Calu3 (cell line): ENCODE results near the gene POLR3A. TPM values are rescaled to one million over a fixed set of nuclear protein-coding genes. Genes with fewer than 3 reads are reported as not detected.
"Not testable (repeated sequence)": the region's sequence is repeated elsewhere in the genome, so short reads cannot be mapped to it uniquely, and the experiment has no call there.

Experiments
- BruUV-seq: library from RNA; stranded (reverse); fragments of 400-500 nt; replicated peaks from 2 replicates; lab custom pipeline; 2021; lab: Mats Ljungman, UMichigan
- CTCF ChIA-PET: fragments of 300-600 bp; sonication (Branson Sonifier 250); formaldehyde crosslinking; loops from one replicate; lab custom pipeline; 2022; ENCODE audit warnings: antibody characterized with exemption; lab: Charles Lee
- DNase-seq: peaks from one replicate; pipeline ENCODE4 v3.0.0; 2022
- H3K27ac Mint-ChIP-seq: one replicate; pipeline ENCODE4 v1.8.0; 2022; ENCODE audit warnings: mixed read lengths; ENCODE audit not compliant: unreplicated experiment
- H3K27me3 Mint-ChIP-seq: one replicate; pipeline ENCODE4 v1.8.0; 2022; ENCODE audit warnings: mixed read lengths; ENCODE audit not compliant: unreplicated experiment
- H3K36me3 Mint-ChIP-seq: one replicate; pipeline ENCODE4 v1.8.0; 2022; ENCODE audit warnings: mild to moderate bottlenecking, moderate library complexity, mixed read lengths; ENCODE audit not compliant: insufficient read depth, unreplicated experiment
- H3K4me1 Mint-ChIP-seq: one replicate; pipeline ENCODE4 v1.8.0; 2022; ENCODE audit warnings: mild to moderate bottlenecking, low read depth, mixed read lengths; ENCODE audit not compliant: unreplicated experiment
- H3K4me3 Mint-ChIP-seq: one replicate; pipeline ENCODE4 v1.8.0; 2022; ENCODE audit warnings: mild to moderate bottlenecking, low read depth, moderate library complexity, mixed read lengths; ENCODE audit not compliant: unreplicated experiment
- H3K9me3 Mint-ChIP-seq: one replicate; pipeline ENCODE4 v1.8.0; 2022; ENCODE audit warnings: low read depth, mixed read lengths; ENCODE audit not compliant: unreplicated experiment
- intact Hi-C: fragments of 100-400 bp; cut with micrococcal nuclease; formaldehyde crosslinking; loops from one replicate; pipeline ENCODE4 v1.10.0; 2022; ENCODE audit not compliant: unreplicated experiment
- total RNA-seq: library from RNA; stranded (reverse); gene quantifications from 2 replicates; pipeline ENCODE4 v1.2.3, GENCODE V29; 2022
- TF ChIP-seq, protein P1 (sequence below): fragments of 200-600 bp; IDR thresholded peaks from one replicate; pipeline ENCODE4 v1.8.0; 2022; ENCODE audit warnings: antibody characterized with exemption; ENCODE audit not compliant: unreplicated experiment

The POLR3A gene
- total RNA-seq, 1 experiment from 2014 or later, result 26.6 TPM

DNA sequence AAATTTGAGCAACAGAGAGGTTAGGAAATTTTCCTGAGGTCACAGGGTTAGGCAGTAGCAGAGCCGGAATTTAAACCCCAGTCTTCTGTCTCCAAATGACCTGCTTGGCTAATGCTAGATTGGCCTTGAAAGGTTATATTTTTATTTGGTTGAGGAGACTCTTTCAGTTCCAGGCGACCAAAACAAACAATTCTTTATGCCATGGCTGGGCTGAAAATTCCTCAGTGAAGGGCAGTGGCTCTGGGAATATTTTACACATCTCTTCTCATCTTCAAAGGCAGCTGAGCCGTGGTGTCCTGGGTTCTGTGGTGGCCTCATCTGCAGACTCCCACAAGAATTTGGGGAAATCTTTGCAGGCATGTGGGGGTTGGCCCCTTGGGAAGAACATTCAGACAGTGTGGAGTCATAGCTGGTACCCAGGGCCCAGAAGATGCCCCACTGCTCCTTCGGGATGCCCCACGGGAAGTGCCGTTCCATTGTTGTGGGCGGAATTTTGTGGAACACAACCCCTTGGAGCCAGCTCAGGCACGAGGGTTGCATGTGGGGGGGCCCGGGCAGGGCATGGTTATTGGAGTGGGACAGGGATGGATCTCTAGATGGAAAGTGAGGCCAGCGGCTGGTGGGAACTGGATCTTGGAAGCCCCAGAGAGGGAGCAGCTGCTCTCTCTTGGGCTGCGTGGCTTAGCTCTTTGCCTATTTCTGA, 37.6 kb upstream of the POLR3A start:
- no peaks in the 10 kb centered on the region for H3K36me3 Mint-ChIP-seq
- H3K4me1 Mint-ChIP-seq, result no peaks in the 10 kb centered on the region
- no peak for DNase-seq
- TF ChIP-seq, protein P1, sequence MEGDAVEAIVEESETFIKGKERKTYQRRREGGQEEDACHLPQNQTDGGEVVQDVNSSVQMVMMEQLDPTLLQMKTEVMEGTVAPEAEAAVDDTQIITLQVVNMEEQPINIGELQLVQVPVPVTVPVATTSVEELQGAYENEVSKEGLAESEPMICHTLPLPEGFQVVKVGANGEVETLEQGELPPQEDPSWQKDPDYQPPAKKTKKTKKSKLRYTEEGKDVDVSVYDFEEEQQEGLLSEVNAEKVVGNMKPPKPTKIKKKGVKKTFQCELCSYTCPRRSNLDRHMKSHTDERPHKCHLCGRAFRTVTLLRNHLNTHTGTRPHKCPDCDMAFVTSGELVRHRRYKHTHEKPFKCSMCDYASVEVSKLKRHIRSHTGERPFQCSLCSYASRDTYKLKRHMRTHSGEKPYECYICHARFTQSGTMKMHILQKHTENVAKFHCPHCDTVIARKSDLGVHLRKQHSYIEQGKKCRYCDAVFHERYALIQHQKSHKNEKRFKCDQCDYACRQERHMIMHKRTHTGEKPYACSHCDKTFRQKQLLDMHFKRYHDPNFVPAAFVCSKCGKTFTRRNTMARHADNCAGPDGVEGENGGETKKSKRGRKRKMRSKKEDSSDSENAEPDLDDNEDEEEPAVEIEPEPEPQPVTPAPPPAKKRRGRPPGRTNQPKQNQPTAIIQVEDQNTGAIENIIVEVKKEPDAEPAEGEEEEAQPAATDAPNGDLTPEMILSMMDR, result no peak
- no TSS peak for BruUV-seq
- H3K27me3 Mint-ChIP-seq, result peaks cover 64% of the 10 kb centered on the region
- H3K4me3 Mint-ChIP-seq, result no peak overlapping the region
- CTCF ChIA-PET, result no interaction called here
- H3K27ac Mint-ChIP-seq, result no peak overlapping the region
- H3K9me3 Mint-ChIP-seq, result no peaks in the 10 kb centered on the region
- intact Hi-C loops, result loop anchor here (10.0 kb wide), 1 partner anchor 138 kb away; no protein-coding TSS in a partner anchor

DNA sequence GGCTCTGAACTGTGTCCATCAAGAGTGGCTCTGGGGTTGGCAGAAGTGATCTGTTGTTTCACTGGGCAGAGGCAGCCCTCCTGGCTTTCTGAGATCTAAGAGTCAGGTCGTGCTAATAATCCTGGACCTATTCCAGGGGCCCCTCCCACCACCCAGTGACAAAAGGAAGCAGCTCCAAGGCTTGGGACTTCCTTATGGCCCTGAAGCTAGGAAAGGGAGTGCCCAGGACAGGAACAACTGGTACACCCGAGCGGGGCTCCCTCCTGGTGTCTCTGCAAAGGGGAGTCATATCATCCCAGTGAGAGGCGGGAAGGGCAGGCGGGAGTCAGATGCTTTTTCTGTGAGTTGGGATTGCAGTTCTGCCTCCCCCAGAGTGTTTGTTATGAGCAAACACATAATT, 36.7 kb upstream of the POLR3A start:
- peak; percentile 32 for DNase-seq
- CTCF ChIA-PET, result no interaction called here
- Mint-ChIP-seq H3K4me3 (no peak overlapping the region), H3K4me1 (no peaks in the 10 kb centered on the region), H3K9me3 (no peaks in the 10 kb centered on the region), H3K27ac (no peak overlapping the region), H3K27me3 (peaks cover 70% of the 10 kb centered on the region), H3K36me3 (no peaks in the 10 kb centered on the region)
- no TSS peak for BruUV-seq
- TF ChIP-seq, protein P1, result no peak
- intact Hi-C loops, result loop anchor here (10.0 kb wide), 1 partner anchor 139 kb away; no protein-coding TSS in a partner anchor

DNA sequence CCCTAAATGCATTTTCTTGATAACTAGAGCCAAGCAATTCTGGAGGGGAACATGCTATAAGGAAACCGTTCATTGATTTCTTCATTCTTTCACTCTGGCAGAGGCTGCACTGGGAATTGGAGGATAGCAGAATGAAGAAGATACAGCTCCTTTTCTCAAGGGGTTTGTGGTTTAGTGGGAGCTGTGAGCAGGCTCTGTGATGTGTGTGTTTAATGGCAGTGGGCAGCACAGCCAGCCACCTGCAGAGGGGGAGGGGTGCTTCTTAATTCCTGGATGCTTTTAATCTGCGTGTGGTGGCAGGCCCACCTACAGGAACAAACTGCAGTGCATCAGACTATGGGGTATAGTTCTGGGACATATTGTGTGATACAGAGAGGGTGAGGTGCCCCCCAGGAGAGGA, 36.3 kb upstream of the POLR3A start:
- intact Hi-C loops, result loop anchor here (10.0 kb wide), 1 partner anchor 139 kb away; no protein-coding TSS in a partner anchor
- Mint-ChIP-seq H3K27ac (no peak overlapping the region), H3K27me3 (peaks cover 70% of the 10 kb centered on the region), H3K4me3 (no peak overlapping the region), H3K9me3 (no peaks in the 10 kb centered on the region), H3K4me1 (no peaks in the 10 kb centered on the region), H3K36me3 (no peaks in the 10 kb centered on the region)
- TF ChIP-seq, protein P1, result no peak
- no peak for DNase-seq
- no TSS peak for BruUV-seq
- CTCF ChIA-PET, result no interaction called here

DNA sequence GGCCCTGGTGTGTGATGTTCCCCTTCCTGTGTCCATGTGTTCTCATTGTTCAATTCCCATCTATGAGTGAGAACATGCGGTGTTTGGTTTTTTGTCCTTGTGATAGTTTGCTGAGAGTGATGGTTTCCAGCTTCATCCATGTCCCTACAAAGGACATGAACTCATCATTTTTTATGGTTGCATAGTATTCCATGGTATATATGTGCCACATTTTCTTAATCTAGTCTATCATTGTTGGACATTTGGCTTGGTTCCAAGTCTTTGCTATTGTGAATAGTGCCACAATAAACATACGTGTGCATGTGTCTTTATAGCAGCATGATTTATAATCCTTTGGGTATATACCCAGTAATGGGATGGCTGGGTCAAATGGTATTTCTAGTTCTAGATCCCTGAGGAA, 35.6 kb upstream of the POLR3A start:
- intact Hi-C loops, result loop anchor here (10.0 kb wide), 1 partner anchor 140 kb away; no protein-coding TSS in a partner anchor
- CTCF ChIA-PET, result not testable (repeated sequence)

DNA sequence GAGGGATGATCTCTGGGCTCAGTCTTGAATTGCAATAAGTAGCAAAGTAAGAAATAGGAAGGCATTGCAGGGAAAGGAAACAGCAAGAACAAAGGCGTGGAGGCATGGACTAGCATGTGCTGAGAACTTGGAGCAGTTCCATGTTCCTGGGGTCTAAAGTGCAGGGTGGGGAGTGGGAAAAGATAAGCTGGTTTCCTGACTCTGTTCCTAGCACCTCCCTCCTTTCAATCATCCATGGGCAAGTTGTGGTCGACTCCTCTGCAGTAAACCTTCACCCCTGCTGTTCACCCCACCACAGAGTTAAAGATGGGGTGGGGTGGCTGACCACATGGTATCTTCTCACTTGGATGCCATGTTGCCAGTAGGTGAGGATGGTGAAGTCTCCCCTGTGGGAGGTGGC, 33.9 kb upstream of the POLR3A start:
- CTCF ChIA-PET, result no interaction called here
- DNase-seq, result no peak
- H3K27me3 Mint-ChIP-seq, result peaks cover 59% of the 10 kb centered on the region
- H3K27ac Mint-ChIP-seq, result no peak overlapping the region
- no peaks in the 10 kb centered on the region for H3K36me3 Mint-ChIP-seq
- H3K4me3 Mint-ChIP-seq, result no peak overlapping the region
- TF ChIP-seq, protein P1, result no peak
- no peaks in the 10 kb centered on the region for H3K4me1 Mint-ChIP-seq
- no peaks in the 10 kb centered on the region for H3K9me3 Mint-ChIP-seq
- intact Hi-C loops, result loop anchor here (10.0 kb wide), 1 partner anchor 142 kb away; no protein-coding TSS in a partner anchor
- no TSS peak for BruUV-seq

More for the DNA sequence above, 35.6 kb upstream of the POLR3A start:
- H3K36me3 Mint-ChIP-seq, H3K4me1 Mint-ChIP-seq, H3K4me3 Mint-ChIP-seq, DNase-seq, H3K27ac Mint-ChIP-seq, BruUV-seq, H3K9me3 Mint-ChIP-seq: not testable (repeated sequence)
- peaks cover 70% of the 10 kb centered on the region for H3K27me3 Mint-ChIP-seq
